SK-N-MC (cell line): ENCODE measurements around the gene DPF3.

Source experiments
- EZH2 ChIP-seq: fragments of 200-600 bp; sonication (generic); IDR thresholded peaks from one replicate; pipeline ENCODE4 v1.6.1; 2017; ENCODE audit warnings: antibody characterized with exemption
- FOXP2 ChIP-seq: optimal IDR thresholded peaks from 2 replicates; pipeline ENCODE3; 2011; ENCODE audit warnings: mild to moderate bottlenecking, moderate library complexity; ENCODE audit not compliant: insufficient read depth; ENCODE audit errors: extremely low read length, control extremely low read depth
- POLR2AphosphoS5 ChIP-seq: IDR thresholded peaks from 2 replicates; pipeline ENCODE4 v1.6.1; 2012; ENCODE audit warnings: mild to moderate bottlenecking, low read depth, low read length, borderline replicate concordance

GRCh38 chr14:72692696-72693095, 201.2 kb downstream of the DPF3 start:
- TF ChIP-seq POLR2AphosphoS5 (no peak), FOXP2 (no peak), EZH2 (no peak)
